CD4-positive, alpha-beta memory T cell (primary cell): ENCODE data around the gene ADAM15. TPM values are rescaled to one million over a fixed set of nuclear protein-coding genes. Genes with fewer than 3 reads are reported as not detected.

Experiments
- CTCF ChIA-PET: fragments of 350-600 bp; sonication (Branson Sonifier 250); formaldehyde crosslinking; loops from one replicate; lab custom pipeline; 2021; ENCODE audit warnings: inconsistent platforms; ENCODE audit not compliant: partially characterized antibody; lab: Charles Lee
- POLR2A ChIA-PET: fragments of 350-600 bp; sonication (Branson Sonifier 250); formaldehyde crosslinking; loops from one replicate; lab custom pipeline; 2021; ENCODE audit not compliant: partially characterized antibody; lab: Charles Lee
- DNase-seq, 5 donors: peaks; one replicate each; pipeline versions ENCODE4 v3.0.0 to v3.0.0-alpha.2; 2020 to 2022; ENCODE audit warnings: mixed read lengths in 1 of 5
- H3K27ac ChIP-seq: one replicate; pipeline ENCODE4 v1.7.0; 2013; ENCODE audit warnings: low read depth, low read length
- H3K27me3 ChIP-seq: 2 replicates; pipeline ENCODE4 v1.7.0; 2013; ENCODE audit warnings: mild to moderate bottlenecking, low read length, moderate library complexity; ENCODE audit not compliant: insufficient read depth
- H3K36me3 ChIP-seq: 2 replicates; pipeline ENCODE4 v1.7.0; 2013; ENCODE audit warnings: mild to moderate bottlenecking, low read length, moderate library complexity; ENCODE audit not compliant: insufficient read depth
- H3K4me1 ChIP-seq: 2 replicates; pipeline ENCODE4 v1.7.0; 2013; ENCODE audit warnings: mild to moderate bottlenecking, low read length, moderate library complexity; ENCODE audit not compliant: insufficient read depth
- H3K4me3 ChIP-seq, 2 donors: one replicate each; pipeline ENCODE4 v1.7.0; 2013; ENCODE audit warnings: low read length in 2 of 2, mild to moderate bottlenecking in 1 of 2
- H3K9me3 ChIP-seq, 2 donors: one replicate each; pipeline ENCODE4 v1.7.0; 2013; ENCODE audit warnings: low read length in 2 of 2, control low read depth in 1 of 2; ENCODE audit not compliant: control insufficient read depth in 1 of 2
- H3K27ac Mint-ChIP-seq, 7 donors: one replicate each; pipeline ENCODE4 v1.8.0; 2020 to 2021; ENCODE audit warnings: mixed read lengths in 7 of 7, mild to moderate bottlenecking in 6 of 7, inconsistent platforms in 3 of 7, moderate library complexity in 3 of 7
- H3K27me3 Mint-ChIP-seq, 2 donors: one replicate each; pipeline ENCODE4 v1.8.0; 2020 to 2021; ENCODE audit warnings: mixed read lengths in 2 of 2
- H3K36me3 Mint-ChIP-seq, 2 donors: one replicate each; pipeline ENCODE4 v1.8.0; 2020 to 2021; ENCODE audit warnings: mixed read lengths in 2 of 2, inconsistent platforms in 1 of 2, mild to moderate bottlenecking in 1 of 2
- H3K4me1 Mint-ChIP-seq, 4 donors: one replicate each; pipeline ENCODE4 v1.8.0; 2020 to 2021; ENCODE audit warnings: mixed read lengths in 4 of 4, mild to moderate bottlenecking in 1 of 4
- H3K4me3 Mint-ChIP-seq, 8 donors: one replicate each; pipeline ENCODE4 v1.8.0; 2020 to 2021; ENCODE audit warnings: mixed read lengths in 8 of 8, mild to moderate bottlenecking in 7 of 8, moderate library complexity in 6 of 8, inconsistent platforms in 3 of 8
- H3K9me3 Mint-ChIP-seq, 8 donors: one replicate each; pipeline ENCODE4 v1.8.0; 2020 to 2021; ENCODE audit warnings: mixed read lengths in 8 of 8, mild to moderate bottlenecking in 5 of 8, inconsistent platforms in 3 of 8, moderate library complexity in 1 of 8
- intact Hi-C: fragments of 100-400 bp; cut with micrococcal nuclease; formaldehyde crosslinking; loops from one replicate; pipeline ENCODE4 v1.15.1; 2023
- polyA plus RNA-seq, 2 donors: library from polyadenylated mRNA; unstranded; fragments of 300-500 nt; fragmentation: Illumina TruSeq; gene quantifications; one replicate each; pipeline ENCODE4 v1.2.3, GENCODE V29; 2021
- total RNA-seq, 2 experiments: library from RNA; stranded (reverse); gene quantifications; one replicate each; pipeline ENCODE4 v1.2.3, GENCODE V29; 2021

The ADAM15 gene
- total and polyA plus RNA-seq, 4 experiments from 2014 or later, result 14.8 to 39.8 (median 25.9) TPM

DNA sequence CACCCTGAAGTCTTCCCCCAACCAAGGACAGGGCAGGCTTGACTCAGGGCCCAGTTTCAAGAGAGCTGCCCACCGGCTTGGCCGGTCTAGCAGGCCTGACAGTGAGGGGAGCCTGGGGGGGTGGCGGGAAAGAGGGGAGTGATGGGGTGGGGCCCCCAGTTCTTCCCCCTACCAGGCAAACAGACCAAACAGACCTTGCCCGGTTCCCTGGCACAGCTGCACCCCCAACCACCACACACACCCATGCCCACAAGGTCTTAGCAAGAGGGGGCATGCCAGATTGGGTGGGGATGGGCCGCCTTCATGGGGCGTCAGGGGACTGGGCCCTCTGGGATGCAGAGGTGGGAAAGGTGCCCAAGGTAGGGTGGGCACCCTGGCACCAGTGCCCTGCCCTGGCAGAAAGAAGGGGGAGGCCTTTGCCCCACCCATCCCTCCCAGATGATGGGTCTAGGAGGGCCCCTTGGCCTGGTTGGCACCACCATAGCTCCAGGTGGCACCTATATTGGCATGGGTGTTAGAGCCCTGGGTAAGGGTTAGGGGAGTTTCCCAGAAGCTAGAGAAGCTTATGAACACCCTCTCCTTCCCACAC lies 39.6 kb upstream of the ADAM15 start:
- H3K36me3 ChIP-seq, result peaks cover 4% of the 10 kb centered on the region
- intact Hi-C loops, result no loop called here
- POLR2A ChIA-PET, result interaction anchor here (0.6 to 38.9 kb wide), 9 partner anchors 10 to 557 kb away, joined by 3 to 1543 read pairs (median 6); partner anchors contain the start of genes ADAM15, CKS1B, FLAD1 and LENEP
- no peaks in the 10 kb centered on the region for H3K27me3 Mint-ChIP-seq
- H3K9me3 ChIP-seq, result no peaks in the 10 kb centered on the region
- peaks cover 0 to 3% (median 0%) of the 10 kb centered on the region in 8 donors for H3K9me3 Mint-ChIP-seq
- peaks cover 91% of the 10 kb centered on the region for H3K4me1 ChIP-seq
- peak overlapping the region; percentile 62 to 96 (median 90) for H3K27ac Mint-ChIP-seq
- no peaks in the 10 kb centered on the region for H3K27me3 ChIP-seq
- peak overlapping the region; percentile 90 to 98 (median 96) for H3K4me3 Mint-ChIP-seq
- H3K36me3 Mint-ChIP-seq, result peaks cover 9 to 42% of the 10 kb centered on the region in 2 donors
- peak overlapping the region; percentile 76 to 85 for H3K4me3 ChIP-seq
- H3K27ac ChIP-seq, result peak overlapping the region; percentile 86
- CTCF ChIA-PET, result interaction anchor here (1.2 to 18.7 kb wide), 5 partner anchors 9 to 75 kb away, joined by 3 to 381 read pairs (median 3); partner anchors contain the start of genes LENEP, PBXIP1, PMVK and ZBTB7B
- DNase-seq, result peak in 1 of 5 donors; percentile 40
- H3K4me1 Mint-ChIP-seq, result peaks cover 42 to 93% (median 62%) of the 10 kb centered on the region in 4 donors

DNA sequence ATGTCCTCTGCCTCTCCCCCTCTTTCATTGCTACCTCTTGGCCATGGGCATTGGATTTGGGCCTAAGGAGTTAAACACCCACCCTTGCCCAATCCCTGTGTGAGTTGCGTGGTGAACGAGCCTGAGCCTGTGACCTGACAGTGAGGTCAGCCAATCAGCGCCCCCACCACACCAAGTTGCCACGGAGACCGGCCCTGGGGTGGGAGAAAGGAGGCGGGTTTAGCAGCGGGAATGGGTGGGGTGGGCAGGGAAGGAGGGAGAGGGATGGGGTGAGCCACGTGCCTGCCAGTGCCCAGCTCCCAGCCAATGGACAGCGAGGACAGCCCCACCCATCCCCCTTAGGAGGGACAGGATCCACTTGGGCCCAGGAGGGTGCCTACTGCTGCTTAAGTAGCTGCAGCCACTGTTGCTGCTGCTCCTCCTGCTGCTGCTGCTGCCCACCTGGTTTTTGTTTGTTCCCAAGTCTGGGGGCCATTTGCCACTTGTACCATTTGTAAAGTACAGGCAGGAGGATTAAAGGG lies 39.0 kb upstream of the ADAM15 start:
- Mint-ChIP-seq H3K27me3 (no peaks in the 10 kb centered on the region), H3K4me1 (peaks cover 39 to 93% (median 62%) of the 10 kb centered on the region in 4 donors), H3K9me3 (peaks cover 0 to 3% (median 0%) of the 10 kb centered on the region in 8 donors), H3K27ac (peak overlapping the region; percentile 62 to 97 (median 94)), H3K4me3 (peak overlapping the region; percentile 72 to 98 (median 88)), H3K36me3 (peaks cover 9 to 41% of the 10 kb centered on the region in 2 donors)
- H3K27ac ChIP-seq, result peak overlapping the region; percentile 86
- peak overlapping the region; percentile 4 to 20 for H3K4me3 ChIP-seq
- intact Hi-C loops, result no loop called here
- ChIA-PET CTCF (interaction anchor here (0.7 to 18.7 kb wide), 8 partner anchors 9 to 452 kb away, joined by 3 to 381 read pairs (median 3); partner anchors contain the start of genes CKS1B, FLAD1, LENEP and PBXIP1), POLR2A (interaction anchor here (1.0 to 38.9 kb wide), 10 partner anchors 10 to 76 kb away, joined by 3 to 1543 read pairs (median 6); partner anchors contain the start of genes ADAM15, CKS1B, FLAD1 and LENEP)
- H3K9me3 ChIP-seq, result no peaks in the 10 kb centered on the region
- peak in 2 of 5 donors; percentile 19 to 41 for DNase-seq
- peaks cover 8% of the 10 kb centered on the region for H3K36me3 ChIP-seq
- H3K4me1 ChIP-seq, result peaks cover 91% of the 10 kb centered on the region
- H3K27me3 ChIP-seq, result no peaks in the 10 kb centered on the region

DNA sequence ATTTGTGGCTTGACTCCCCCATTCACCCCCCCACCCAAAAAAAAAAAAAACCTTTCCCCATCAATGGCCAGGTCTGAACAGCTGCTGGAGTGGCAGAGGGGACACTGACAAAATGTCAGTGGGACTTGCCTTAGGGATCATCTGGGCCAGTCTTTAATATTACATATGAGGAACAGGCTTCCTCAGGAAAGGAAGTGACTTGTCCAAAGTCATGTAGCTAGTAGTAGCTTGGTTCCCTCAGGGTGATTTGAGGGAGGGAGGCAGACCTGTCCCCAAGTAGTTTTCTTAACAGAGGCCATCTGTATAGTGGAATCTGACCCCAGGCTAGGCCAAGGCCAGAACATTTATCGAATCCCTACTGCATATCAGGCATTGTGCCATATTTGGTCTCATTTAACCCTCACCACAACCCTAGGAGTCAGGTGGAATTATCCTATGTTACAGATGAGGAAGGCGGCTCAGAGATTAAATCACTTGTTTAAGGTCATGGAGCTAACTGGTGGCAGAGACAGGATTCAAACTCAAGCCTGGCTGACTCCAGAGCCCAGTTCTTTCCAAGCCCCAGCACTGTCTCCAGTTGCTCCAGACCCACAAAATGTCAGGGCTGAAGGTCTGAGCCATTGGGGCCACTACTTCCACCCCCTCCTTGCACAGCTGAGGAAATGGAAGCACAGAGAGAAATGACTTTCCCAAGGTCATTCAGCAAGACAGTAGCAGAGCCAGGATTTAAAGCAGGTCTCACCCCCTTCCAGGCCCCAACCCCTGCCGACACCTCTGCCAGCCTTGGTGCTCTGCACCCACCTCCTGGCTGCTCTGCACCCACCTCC lies 38.1 kb upstream of the ADAM15 start:
- Mint-ChIP-seq H3K9me3 (peaks cover 0 to 3% (median 0%) of the 10 kb centered on the region in 8 donors), H3K27ac (peak overlapping the region; percentile 62 to 97 (median 94)), H3K4me1 (peaks cover 39 to 93% (median 65%) of the 10 kb centered on the region in 4 donors), H3K4me3 (peak overlapping the region; percentile 72 to 98 (median 88)), H3K27me3 (no peaks in the 10 kb centered on the region), H3K36me3 (peaks cover 9 to 43% of the 10 kb centered on the region in 2 donors)
- ChIA-PET POLR2A (interaction anchor here (0.5 to 38.9 kb wide), 13 partner anchors 10 to 844 kb away, joined by 3 to 1543 read pairs (median 5); partner anchors contain the start of genes ADAM15, CKS1B, FLAD1 and GON4L), CTCF (interaction anchor here (0.7 to 18.7 kb wide), 10 partner anchors 8 to 453 kb away, joined by 3 to 381 read pairs (median 4); partner anchors contain the start of genes CKS1B, FLAD1, LENEP and PMVK)
- intact Hi-C loops, result no loop called here
- Histone ChIP-seq H3K36me3 (peaks cover 8% of the 10 kb centered on the region), H3K27me3 (no peaks in the 10 kb centered on the region), H3K4me1 (peaks cover 91% of the 10 kb centered on the region), H3K27ac (peak overlapping the region; percentile 86), H3K9me3 (no peaks in the 10 kb centered on the region), H3K4me3 (peak overlapping the region; percentile 4 to 23)
- DNase-seq, result peak in 1 of 5 donors; percentile 5

DNA sequence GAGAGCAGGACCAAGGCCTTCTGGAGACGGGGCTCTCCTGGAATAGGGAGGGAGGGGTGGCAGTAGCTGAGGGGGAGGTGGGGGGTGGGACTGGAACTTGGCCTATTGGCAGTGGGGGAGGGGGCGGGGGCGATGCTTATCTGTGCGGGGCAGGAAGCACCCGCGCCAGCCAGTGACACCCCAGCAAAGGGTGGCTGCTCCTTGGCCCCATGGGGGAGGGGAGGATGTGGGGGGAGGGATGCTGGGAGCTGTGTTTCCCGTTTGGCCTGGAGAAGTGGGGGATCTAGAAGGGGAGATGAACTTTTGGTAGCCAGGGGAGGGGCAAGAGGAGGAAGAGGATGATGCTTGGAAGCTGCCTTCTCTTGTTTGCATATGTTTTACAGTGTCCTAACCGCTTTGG lies 37.5 kb upstream of the ADAM15 start:
- Mint-ChIP-seq H3K4me1 (peaks cover 37 to 87% (median 62%) of the 10 kb centered on the region in 4 donors), H3K4me3 (peak overlapping the region; percentile 72 to 98 (median 88)), H3K36me3 (peaks cover 9 to 43% of the 10 kb centered on the region in 2 donors), H3K27ac (peak overlapping the region; percentile 90 to 97 (median 94)), H3K9me3 (peaks cover 0 to 3% (median 0%) of the 10 kb centered on the region in 8 donors), H3K27me3 (no peaks in the 10 kb centered on the region)
- POLR2A ChIA-PET, result interaction anchor here (0.5 to 38.9 kb wide), 12 partner anchors 9 to 844 kb away, joined by 3 to 1543 read pairs (median 5); partner anchors contain the start of genes ADAM15, CKS1B, FLAD1 and GON4L
- H3K27ac ChIP-seq, result peak overlapping the region; percentile 86
- no peaks in the 10 kb centered on the region for H3K27me3 ChIP-seq
- H3K9me3 ChIP-seq, result no peaks in the 10 kb centered on the region
- H3K4me1 ChIP-seq, result peaks cover 91% of the 10 kb centered on the region
- CTCF ChIA-PET, result interaction anchor here (0.7 to 18.7 kb wide), 5 partner anchors 14 to 77 kb away, joined by 4 to 381 read pairs (median 4); partner anchors contain the start of genes CKS1B, FLAD1, LENEP and PMVK
- intact Hi-C loops, result no loop called here
- DNase-seq, result peak in 4 of 5 donors; percentile 48 to 64 (median 48)
- peaks cover 8% of the 10 kb centered on the region for H3K36me3 ChIP-seq
- H3K4me3 ChIP-seq, result peak overlapping the region; percentile 4 to 23

DNA sequence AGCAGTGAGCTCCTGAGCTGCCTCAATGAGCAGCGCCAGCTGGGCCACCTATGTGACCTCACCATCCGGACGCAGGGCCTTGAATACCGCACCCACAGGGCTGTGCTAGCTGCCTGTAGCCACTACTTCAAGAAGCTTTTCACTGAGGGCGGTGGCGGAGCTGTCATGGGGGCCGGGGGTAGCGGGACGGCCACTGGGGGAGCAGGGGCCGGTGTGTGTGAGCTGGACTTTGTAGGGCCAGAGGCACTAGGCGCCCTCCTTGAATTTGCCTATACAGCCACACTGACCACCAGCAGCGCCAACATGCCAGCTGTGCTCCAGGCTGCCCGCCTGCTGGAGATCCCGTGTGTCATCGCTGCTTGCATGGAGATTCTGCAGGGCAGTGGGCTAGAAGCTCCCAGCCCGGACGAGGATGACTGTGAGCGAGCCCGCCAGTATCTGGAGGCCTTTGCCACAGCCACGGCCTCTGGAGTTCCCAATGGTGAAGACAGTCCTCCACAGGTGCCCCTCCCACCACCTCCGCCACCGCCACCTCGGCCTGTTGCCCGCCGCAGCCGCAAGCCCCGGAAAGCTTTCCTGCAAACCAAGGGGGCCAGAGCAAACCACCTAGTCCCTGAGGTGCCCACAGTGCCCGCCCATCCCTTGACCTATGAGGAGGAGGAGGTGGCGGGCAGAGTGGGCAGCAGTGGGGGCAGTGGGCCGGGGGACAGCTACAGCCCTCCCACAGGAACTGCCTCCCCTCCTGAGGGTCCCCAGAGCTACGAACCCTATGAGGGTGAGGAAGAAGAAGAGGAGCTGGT lies 36.2 kb upstream of the ADAM15 start:
- no peak overlapping the region for H3K4me3 ChIP-seq
- H3K4me1 ChIP-seq, result peaks cover 88% of the 10 kb centered on the region
- peaks cover 8% of the 10 kb centered on the region for H3K36me3 ChIP-seq
- DNase-seq, result peak in 1 of 5 donors; percentile 6
- no peaks in the 10 kb centered on the region for H3K27me3 ChIP-seq
- ChIA-PET CTCF (interaction anchor here (1.2 to 18.7 kb wide), 6 partner anchors 16 to 77 kb away, joined by 4 to 381 read pairs (median 54); partner anchors contain the start of genes CKS1B, FLAD1, LENEP and PBXIP1), POLR2A (interaction anchor here (1.0 to 38.9 kb wide), 7 partner anchors 7 to 78 kb away, joined by 3 to 1543 read pairs (median 67); partner anchors contain the start of genes CKS1B, FLAD1, LENEP and PBXIP1)
- Mint-ChIP-seq H3K4me1 (peaks cover 43 to 87% (median 71%) of the 10 kb centered on the region in 4 donors), H3K9me3 (peaks cover 0 to 3% (median 0%) of the 10 kb centered on the region in 8 donors), H3K27ac (peak overlapping the region; percentile 6 to 96 (median 94)), H3K4me3 (peak overlapping the region in 3 of 8 donors; percentile 20 to 93 (median 54)), H3K27me3 (no peaks in the 10 kb centered on the region), H3K36me3 (peaks cover 13 to 38% of the 10 kb centered on the region in 2 donors)
- no peaks in the 10 kb centered on the region for H3K9me3 ChIP-seq
- intact Hi-C loops, result no loop called here
- H3K27ac ChIP-seq, result peak overlapping the region; percentile 86
